ENCODE data around the gene STK25. TPM values are rescaled to one million over a fixed set of nuclear protein-coding genes. Genes with fewer than 3 reads are reported as not detected.
"Not testable (repeated sequence)": the region's sequence is repeated elsewhere in the genome, so short reads cannot be mapped to it uniquely, and the experiment has no call there.

STK25 gene
- polyA plus RNA-seq, 1 donor, result 289 TPM

DNA sequence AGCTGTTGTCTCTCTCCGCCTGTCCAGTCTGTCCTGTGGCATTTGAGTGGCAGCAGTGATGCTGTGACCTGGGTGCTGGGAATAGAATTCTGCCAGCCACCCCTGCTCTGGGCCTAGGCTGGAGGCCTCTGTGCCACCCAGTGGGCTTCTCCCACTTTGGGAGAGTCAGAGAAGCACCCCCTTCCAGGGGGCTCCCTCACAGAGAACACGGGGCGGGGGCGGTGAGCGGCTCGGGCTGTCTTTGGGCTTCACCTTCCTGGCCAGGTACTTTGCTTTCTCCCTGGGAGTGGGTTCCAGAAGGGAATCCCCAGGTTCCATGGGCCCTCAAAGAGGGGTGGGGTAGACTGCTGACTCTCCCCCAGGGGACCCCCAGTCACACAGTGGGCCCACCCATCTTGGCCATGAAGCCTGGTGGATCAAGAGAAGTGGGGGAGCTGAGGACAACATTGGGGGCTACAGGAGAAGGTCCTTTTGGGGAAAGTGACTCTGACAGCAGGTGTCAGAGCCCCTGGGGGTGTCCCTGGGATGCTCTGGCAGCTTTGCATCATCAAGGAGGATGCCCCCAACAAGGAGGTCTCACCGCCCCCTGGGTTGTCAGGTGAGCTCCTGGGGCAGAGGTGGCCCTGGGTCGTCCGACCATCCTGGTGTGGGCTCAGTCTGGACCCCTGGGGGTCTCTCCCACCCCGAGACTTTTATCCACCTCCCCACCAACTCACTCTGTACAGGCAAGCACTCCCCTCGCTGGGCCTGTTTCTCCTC lies 31.4 kb upstream of the STK25 start:
- DNase-seq (ENCODE audit: low read depth), result no peak

DNA sequence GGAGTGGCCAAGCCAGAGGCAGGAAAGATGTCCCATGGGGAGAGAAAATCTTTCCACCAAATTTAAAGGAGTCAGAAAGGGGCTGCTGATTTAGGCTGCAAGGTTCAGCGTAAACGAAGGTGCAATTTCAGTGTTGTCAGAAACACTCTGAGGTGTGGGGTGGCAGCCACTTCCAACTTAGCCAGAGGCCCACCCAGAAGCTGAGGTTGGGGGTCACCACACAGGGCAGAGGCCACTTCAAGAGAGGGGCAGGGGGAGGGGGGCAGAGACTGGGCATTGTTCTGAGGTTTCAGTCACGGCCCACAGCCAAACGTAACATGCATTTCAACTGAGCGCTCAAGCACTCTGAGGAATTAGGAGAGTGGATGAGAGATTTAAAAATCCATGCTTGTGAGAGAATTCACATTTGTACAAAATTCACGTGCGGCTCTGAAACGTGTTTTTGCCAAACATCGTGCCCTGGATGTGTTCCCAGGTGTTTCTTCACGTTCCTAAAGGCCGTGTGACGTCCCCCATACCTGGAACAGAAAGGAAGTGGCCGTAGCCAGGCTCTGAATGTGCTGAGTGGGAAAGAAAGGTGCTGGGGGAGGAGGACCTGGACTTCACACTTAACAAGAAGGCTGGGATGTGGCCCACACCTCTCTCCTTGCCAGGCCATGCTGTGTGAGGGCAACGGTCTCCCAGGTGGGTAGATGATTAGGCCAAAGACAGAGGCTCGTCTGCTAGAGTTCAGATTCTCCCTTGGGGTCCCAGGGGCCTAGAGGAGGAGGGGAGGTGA lies 30.6 kb upstream of the STK25 start:
- no peak for DNase-seq (ENCODE audit: low read depth)

DNA sequence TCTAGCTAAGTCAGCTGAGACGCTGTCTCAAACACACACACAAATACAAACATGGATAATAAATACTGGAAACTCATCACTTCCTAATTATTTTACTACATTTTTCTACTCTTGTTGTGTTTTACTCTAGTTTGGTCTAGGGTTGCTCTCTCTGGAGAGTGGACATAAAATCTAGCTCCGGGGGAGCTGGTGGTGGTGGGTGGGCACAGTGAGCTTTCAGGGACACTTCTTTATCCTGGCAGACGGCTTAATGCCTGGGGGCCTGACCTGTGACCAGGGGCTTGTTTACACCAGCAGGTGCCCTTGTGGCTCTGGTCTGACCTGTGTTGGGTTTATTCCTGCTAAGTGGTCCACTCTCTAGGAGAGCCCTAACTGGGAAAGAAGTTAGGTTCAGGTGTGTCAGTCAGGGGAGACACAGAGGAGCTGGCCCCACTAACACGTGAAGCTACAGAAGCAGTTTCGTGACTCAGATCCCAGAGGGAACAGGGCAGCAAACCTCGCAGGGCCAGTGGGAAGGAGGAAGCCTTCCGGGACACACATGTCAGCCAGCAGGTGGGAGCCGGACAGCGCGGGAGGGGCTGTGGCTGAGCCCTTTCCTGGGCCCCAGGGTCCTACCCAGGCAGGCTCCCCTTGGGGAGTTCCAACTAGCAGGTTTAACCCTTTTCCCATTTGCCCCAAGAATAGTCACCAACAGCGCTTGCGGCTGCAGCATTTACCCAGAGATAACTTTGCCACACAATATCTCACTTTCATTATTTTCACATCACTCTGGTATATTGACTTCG lies 27.7 kb upstream of the STK25 start:
- DNase-seq (ENCODE audit: low read depth), result no peak

DNA sequence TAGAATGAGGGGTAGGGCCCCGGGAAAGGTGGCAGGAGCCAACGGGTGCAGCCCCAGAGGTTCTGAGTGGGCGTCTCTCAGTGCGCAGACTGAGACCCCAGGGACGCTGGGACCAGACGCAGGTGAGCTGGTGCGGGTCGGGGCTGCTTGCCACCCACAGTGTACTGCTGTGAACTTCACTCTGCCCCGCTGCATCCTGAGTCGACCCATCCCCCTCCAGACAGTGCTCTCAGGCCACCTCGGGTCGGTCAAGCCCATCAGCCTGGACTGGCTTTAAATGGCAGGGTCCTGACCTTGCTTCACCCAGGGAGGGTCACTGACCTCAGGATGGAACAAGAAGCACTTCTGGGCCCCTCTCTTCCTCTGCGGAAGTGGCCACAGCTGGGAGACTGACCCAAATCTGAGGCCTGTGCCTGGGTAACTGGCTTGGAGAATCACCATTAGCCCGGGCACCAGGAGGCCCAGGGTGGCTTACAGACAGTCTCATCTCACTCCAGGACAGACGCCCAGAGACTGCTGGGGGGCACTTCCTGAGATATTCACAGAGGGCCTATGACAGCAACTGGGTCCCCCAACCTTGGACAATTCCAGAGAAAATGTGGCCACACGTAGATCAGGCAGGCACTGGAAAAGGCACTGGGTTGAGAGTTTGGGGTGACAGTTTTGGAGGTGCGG lies 26.5 kb upstream of the STK25 start:
- DNase-seq (ENCODE audit: low read depth), result no peak

DNA sequence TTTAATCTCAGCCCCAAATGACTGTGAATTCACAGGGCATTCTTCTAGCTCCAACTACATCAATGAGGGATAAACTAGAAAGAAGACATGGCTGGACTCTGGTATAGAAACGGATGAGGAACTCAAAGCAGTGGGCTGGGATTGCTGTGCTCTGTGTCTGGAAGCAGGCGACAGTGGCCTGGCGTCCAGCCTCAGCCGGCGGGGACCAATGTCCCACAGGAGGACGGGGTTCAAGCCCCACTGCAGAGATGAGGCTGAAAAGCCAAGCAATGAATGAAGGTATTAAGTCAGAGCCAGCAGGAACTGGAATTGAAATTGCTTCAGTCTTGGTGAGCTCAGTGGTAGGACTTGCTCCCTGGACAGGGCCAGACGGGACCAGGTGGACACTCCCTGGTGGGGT lies 25.9 kb upstream of the STK25 start:
- no peak for DNase-seq (ENCODE audit: low read depth)

DNA sequence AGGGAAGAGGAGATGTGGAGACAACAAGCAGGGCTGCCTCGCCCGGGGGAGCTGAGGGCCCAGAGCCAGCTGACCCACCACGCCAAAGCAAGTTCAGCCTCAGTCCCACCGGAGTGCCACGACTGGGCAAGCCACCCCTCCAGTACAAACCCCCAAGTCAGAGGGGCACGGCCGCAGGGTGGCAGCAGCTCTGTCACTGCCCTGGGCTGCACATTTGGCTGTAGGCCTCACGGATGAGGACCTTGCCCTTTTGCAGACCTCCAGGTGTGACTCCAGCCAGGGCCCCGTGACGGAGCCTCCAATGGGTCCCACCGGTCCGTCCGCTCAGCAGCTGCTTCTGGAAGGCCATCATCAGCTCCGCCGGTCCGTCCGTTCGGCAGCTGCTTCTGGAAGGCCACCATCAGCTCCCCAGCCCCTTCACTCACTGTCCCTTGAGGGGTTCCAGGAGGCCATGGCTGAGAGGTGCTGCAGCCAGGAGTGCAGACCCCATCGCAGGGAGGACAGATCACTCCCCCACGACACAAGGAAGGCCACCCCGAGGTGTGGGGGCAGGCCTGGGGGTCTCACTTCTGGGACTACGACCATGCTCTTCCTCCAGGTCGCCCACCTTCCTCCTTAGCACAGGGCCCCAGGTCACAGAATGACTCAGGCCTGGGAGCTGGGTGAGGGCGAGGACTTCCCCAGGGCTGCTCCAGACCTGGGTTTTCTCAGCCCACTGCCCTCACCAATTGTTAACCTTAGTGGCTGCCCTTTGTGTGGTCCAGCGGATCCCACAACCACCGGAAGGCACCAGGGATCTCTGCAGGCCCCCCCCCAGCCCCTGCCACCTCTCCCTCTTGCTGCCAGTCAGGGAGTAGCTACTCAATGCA lies 24.6 kb upstream of the STK25 start:
- DNase-seq (ENCODE audit: low read depth), result no peak

DNA sequence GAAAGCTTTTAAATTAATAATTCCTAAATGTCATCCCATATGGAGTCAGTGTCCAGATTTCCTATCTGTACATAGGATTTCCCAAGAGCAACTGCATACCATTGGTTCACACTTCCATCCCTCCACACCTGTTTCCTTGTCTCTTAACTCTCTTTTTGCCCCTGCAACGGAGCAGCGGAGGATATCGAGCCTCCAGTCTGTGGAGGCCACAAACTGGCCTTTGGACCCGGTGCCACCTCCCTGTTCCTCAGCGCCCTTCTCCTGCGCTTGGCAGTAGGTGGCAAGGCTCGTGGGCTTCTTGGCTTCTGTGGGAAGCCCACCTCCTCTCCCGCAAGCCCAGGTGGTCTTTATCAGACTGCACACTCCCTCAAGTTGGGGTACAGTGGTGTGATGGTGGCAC lies 23.8 kb upstream of the STK25 start:
- DNase-seq (ENCODE audit: low read depth), result no peak

DNA sequence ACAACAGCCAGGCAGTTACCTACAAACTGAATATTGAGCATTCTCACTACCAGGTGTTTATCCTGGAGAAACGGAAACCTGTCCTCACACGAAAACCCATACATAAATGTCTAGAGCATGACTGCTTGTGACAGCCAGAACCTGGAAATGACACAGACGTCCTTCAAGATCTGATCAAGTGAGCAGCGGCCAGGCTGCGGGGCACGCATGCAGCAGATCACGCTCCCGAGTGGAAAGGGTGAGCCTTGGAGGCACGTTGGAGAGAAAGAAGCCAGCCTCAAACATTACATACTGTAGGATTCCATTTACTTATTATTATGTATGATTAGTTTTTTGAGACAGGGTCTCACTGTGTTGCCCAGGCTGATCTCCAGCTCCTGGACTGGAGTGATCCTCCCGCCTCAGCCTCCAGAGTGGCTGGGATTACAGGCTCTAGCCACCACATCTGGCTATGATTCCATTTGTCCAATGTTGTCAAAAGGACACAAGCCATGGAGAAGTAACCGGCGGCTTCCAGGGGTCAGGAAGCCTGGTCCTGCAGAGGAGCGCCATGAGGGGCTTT lies 22.9 kb upstream of the STK25 start:
- DNase-seq (ENCODE audit: low read depth), result no peak

DNA sequence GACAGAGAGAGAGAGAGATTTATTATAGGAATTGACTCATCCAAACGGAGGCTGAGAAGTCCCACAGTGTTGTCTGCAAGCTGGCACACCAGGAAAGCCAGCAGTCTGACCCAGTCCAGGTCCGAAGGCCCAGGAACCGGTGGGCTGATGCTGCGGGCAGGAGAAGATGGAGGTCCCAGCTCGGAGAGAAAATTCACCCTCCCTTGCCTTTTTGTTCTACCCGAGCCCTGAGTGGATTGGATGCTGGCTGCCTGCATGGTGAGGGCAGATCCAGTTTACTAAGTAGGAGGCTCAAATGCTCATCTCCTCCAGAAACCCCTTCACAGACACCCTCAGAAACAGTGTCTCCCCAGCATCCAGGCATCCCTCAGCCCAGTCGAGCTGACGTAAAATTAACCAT lies 22.2 kb upstream of the STK25 start:
- DNase-seq (ENCODE audit: low read depth), result no peak

DNA sequence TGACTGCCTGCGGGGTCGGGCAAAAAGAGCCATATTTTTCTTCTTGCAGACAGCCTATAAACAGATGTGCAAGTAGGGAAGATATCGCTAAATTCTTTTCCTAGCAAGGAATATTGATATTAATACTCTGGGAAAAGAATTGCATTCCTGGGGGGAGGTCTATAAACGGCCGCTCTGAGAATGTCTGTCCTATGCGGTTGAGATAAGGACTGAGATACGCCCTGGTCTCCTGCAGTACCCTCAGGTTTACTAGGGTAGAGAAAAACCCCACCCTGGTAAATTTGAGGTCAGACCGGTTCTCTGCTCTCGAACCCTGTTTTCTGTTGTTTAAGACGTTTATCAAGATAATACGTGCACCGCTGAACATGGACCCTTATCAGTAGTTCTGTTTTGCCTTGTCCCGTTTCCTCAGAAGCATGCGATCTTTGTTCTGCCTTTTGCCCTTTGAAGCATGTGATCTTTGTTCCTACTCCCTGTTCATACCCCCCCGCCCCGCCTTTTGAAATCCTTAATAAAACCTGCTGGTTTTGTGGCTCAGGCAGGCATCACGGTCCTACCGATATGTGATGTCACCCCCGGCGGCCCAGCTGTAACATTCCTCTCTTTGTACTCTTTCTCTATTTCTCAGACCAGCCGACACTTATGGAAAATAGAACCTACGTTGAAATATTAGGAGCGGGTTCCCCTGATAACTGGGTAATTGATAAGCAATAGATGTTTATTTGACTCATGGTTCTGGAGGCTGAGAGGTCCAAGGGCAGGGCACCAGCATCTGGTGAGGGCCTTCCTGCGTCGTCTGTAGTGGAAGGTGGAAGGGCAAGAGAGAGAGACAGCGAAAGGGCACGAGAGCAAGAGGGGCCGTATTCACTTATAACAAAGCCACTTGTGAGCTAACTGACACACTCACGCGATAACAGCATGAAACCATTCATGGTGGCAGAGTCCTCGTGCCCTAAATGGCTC lies 17.7 kb upstream of the STK25 start:
- not testable (repeated sequence) for DNase-seq (ENCODE audit: low read depth)

DNA sequence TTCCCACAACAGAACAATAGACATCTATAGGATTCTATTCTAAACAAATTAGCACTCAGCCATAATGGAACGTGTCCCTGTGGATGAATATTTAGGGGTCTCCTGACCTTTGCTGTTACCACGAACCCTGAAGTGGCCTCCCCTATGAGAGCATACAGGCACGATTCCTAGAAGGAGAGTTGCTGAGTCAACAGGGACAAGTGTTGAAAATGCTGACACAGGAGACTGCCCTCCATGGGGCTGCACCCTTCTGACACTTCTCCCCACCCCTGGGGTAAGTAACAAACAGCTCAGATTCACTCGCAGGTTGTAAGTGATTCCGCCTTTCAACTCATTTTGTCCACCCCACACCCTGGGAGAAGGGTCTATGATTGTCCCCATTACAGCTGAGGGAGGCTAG lies 14.1 kb upstream of the STK25 start:
- DNase-seq (ENCODE audit: low read depth), result no peak

DNA sequence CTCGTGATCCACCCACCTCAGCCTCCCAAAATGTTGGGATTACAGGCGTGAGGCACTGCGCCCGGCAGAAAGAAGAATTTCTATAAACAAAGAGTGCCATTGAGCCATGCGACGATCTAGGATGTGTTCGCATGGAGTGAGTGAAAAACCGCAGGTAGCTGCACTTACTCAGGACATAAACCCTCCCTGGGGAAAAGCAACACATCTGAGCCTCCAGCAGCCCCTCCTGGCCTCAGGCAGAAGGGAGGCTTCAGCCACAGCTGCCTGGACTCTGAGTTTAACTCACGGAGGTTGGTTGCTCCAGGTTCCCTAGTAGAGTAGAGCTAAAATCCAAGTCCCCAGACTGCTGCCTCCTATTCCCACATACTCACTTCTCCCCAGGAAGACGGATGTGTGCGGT lies 11.3 kb upstream of the STK25 start:
- DNase-seq (ENCODE audit: low read depth), result no peak

DNA sequence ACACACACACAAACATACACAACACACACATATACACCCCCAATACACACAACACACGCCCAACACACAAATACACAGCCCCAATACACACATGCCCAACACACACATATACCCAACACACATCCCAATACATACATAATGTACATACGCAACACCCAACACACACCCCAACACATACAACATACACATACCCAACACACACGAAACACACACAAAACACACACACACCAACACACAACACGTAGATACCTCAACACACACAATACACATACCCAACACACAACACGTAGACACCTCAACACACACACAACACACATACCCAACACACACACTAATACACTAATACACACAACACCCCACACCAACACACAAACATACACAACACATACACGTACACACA lies 8.9 kb upstream of the STK25 start:
- DNase-seq (ENCODE audit: low read depth), result no peak

DNA sequence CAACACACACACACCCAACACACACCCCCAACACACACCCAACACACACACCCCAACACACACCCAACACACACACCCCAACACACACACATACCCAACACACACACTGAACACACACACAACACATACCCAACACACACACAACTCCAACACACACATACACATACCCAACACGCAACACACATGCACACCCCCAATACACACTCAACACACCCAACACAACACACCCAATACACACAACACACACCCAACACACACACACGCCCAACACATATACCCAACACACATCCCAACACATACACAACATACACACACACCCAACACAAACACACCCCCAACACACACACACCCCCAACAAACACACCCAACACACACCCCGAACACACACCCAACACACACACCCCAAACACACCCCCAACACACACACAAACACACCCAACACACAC lies 8.2 kb upstream of the STK25 start:
- no peak for DNase-seq (ENCODE audit: low read depth)

DNA sequence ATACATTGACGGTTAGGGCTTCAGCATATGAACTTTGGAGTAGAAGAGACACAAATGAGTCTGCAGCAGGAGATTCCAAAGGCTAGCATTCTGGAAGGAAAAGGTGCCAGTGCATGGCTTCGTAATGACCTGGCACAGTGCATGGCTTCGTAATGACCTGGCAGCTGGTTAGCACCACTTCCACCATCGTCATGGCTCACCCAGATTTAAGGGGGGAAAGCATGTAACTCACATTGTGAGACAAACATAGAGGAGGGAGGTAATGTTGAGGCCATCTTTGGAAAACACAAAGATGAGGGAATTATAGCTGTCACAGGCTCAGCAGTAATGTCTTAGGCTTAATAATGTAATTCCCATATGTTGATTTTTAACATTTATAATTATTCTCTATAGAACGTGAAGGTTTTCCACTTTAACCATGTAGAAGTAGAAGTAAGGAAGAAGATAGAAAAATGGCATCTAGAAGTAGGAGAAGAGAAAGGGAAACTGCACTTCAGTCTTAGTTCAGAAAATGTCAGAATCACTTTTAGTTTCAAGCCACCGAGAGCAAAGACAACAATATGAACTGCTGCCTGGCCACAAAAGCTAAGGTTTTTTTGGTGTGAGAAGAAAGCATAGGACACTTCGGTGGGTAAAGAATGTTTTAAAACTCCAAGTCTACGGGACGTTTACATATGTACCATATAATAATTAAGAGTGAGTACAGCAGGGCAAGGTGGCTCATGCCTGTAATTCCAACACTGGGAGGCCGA lies 6.8 kb upstream of the STK25 start:
- DNase-seq (ENCODE audit: low read depth), result no peak

DNA sequence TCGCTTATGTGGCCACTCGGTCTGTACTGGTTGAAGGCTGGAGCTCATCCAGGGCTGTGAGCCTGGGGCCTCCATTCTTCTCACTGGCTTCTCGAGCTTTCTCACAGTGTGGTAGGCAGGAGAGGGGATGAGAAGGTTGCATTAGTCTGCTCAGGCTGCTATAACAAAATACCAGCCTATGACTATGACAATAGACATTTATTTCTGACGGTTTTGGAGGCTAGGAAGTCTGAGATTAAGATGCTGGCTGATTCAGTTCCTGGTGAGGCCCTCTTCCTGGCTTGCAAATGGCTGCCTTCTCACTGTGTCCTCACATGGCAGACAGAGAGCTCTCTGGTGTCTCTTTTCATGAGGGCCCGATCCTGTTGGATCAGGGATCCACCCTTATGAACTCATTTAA lies 6.2 kb upstream of the STK25 start:
- DNase-seq (ENCODE audit: low read depth), result no peak

DNA sequence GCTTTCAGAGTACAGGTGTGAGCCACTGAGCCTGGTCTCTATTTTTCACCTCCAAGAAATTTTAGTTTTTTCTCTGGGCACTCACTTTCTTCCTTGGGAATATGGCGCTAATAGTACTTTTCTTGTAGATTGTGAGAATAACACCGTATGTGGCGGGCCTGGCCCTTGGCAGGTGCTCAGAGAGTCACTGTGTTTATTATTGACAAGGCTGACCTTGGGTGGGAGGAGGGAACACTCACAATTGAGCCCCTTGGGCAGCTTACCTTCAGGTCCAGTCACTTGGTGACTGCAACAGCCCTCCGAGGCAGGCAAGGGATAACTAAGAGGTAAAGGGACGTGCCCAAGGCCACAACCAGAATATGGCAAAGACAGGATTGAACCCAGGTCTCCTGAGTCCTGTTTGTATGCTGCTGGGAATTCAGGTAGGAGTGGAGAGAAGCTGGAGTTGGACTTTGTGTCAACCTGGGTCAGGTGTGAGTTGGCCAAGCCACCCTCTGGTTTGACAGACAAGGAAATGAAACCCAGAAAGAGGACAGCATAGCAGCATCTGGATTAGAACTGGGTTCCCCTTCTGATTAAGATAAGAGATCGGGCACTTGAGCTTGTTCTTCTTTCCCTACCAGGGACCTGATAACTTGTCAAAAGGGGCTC lies 2.8 kb upstream of the STK25 start:
- DNase-seq (ENCODE audit: low read depth), result no peak

DNA sequence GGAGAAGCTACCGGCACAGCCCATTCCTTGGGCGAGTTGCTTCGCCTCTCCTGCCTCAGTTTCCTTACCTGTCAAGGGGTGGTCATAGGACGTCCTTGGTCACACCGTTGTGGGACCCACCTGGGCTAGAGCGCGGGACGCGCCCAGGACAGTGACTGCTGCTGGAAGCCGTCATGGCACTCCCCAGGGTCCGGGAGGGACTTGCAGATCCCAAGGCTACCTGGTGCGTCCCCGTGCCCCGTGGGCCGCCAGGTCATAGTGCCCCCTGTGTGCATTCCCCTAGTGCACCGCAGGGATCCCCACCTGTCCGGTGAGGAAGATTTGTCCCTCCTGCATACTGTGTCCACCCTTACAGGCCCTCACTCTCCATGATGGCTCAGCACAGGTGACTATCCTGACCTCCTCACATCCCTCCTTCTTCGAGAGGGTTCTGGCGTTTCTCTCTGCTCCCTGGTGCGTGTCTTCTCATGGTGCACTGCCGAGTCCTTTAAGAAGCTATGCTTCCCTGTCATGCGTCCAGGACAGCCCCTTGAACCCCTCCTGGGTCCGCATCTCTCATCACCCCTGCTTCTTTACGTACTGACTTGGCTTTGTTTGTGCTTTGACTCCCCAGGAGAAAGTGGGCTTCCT lies 886 bp upstream of the STK25 start:
- no peak for DNase-seq (ENCODE audit: low read depth)
